CD8-positive, alpha-beta memory T cell (primary cell): Measurements from ENCODE around the gene EPHX1. TPM values are rescaled to one million over a fixed set of nuclear protein-coding genes. Genes with fewer than 3 reads are reported as not detected.

ENCODE experiments used
- CTCF ChIA-PET: fragments of 350-600 bp; sonication (Branson Sonifier 250); formaldehyde crosslinking; loops from one replicate; lab custom pipeline; 2021; ENCODE audit warnings: antibody characterized with exemption; lab: Charles Lee
- POLR2A ChIA-PET: fragments of 350-600 bp; sonication (Branson Sonifier 250); formaldehyde crosslinking; loops from one replicate; lab custom pipeline; 2021; ENCODE audit warnings: antibody characterized with exemption; lab: Charles Lee
- DNase-seq, 5 donors: peaks; one replicate each; pipeline versions ENCODE4 v3.0.0 to v3.0.0-alpha.2; 2020 to 2022; ENCODE audit warnings: mixed read lengths in 1 of 5
- H3K27ac ChIP-seq: one replicate; pipeline ENCODE4 v1.7.0; 2013; ENCODE audit warnings: low read depth, mild to moderate bottlenecking, low read length, moderate library complexity
- H3K27me3 ChIP-seq: 2 replicates; pipeline ENCODE4 v1.7.0; 2013; ENCODE audit warnings: low read length, mild to moderate bottlenecking; ENCODE audit not compliant: insufficient read depth, poor library complexity, severe bottlenecking
- H3K36me3 ChIP-seq: 2 replicates; pipeline ENCODE4 v1.7.0; 2013; ENCODE audit warnings: mild to moderate bottlenecking, low read length, moderate library complexity; ENCODE audit not compliant: insufficient read depth
- H3K4me1 ChIP-seq: 2 replicates; pipeline ENCODE4 v1.7.0; 2013; ENCODE audit warnings: mild to moderate bottlenecking, low read length, moderate library complexity; ENCODE audit not compliant: insufficient read depth
- H3K4me3 ChIP-seq: 2 replicates; pipeline ENCODE4 v1.7.0; 2013; ENCODE audit warnings: mild to moderate bottlenecking, low read length
- H3K9me3 ChIP-seq: 2 replicates; pipeline ENCODE4 v1.7.0; 2013; ENCODE audit warnings: mild to moderate bottlenecking, low read length
- H3K27ac Mint-ChIP-seq, 8 donors: one replicate each; pipeline ENCODE4 v1.8.0; 2020 to 2021; ENCODE audit warnings: mixed read lengths in 8 of 8, mild to moderate bottlenecking in 6 of 8, inconsistent platforms in 3 of 8, moderate library complexity in 3 of 8
- H3K27me3 Mint-ChIP-seq, 2 donors: one replicate each; pipeline ENCODE4 v1.8.0; 2020 to 2021; ENCODE audit warnings: mixed read lengths in 2 of 2, mild to moderate bottlenecking in 1 of 2, moderate library complexity in 1 of 2
- H3K36me3 Mint-ChIP-seq, 3 donors: one replicate each; pipeline ENCODE4 v1.8.0; 2020 to 2021; ENCODE audit warnings: mixed read lengths in 3 of 3, inconsistent platforms in 1 of 3, mild to moderate bottlenecking in 1 of 3
- H3K4me1 Mint-ChIP-seq, 3 donors: one replicate each; pipeline ENCODE4 v1.8.0; 2020 to 2021; ENCODE audit warnings: mixed read lengths in 3 of 3, inconsistent platforms in 1 of 3, mild to moderate bottlenecking in 1 of 3
- H3K4me3 Mint-ChIP-seq, 7 donors: one replicate each; pipeline ENCODE4 v1.8.0; 2020 to 2021; ENCODE audit warnings: mixed read lengths in 7 of 7, mild to moderate bottlenecking in 6 of 7, moderate library complexity in 4 of 7, inconsistent platforms in 2 of 7
- H3K9me3 Mint-ChIP-seq, 5 donors: one replicate each; pipeline ENCODE4 v1.8.0; 2020 to 2022; ENCODE audit warnings: mixed read lengths in 5 of 5, mild to moderate bottlenecking in 3 of 5, moderate library complexity in 2 of 5, inconsistent platforms in 1 of 5
- polyA plus RNA-seq: library from polyadenylated mRNA; unstranded; fragments of 300-500 nt; fragmentation: Illumina TruSeq; gene quantifications from one replicate; pipeline ENCODE4 v1.2.3, GENCODE V29; 2021
- total RNA-seq, 2 experiments: library from RNA; stranded (reverse); gene quantifications; one replicate each; pipeline ENCODE4 v1.2.3, GENCODE V29; 2021

EPHX1 gene
- total and polyA plus RNA-seq, 3 experiments from 2014 or later = 1.8 to 3.0 (median 2.2) TPM

DNA sequence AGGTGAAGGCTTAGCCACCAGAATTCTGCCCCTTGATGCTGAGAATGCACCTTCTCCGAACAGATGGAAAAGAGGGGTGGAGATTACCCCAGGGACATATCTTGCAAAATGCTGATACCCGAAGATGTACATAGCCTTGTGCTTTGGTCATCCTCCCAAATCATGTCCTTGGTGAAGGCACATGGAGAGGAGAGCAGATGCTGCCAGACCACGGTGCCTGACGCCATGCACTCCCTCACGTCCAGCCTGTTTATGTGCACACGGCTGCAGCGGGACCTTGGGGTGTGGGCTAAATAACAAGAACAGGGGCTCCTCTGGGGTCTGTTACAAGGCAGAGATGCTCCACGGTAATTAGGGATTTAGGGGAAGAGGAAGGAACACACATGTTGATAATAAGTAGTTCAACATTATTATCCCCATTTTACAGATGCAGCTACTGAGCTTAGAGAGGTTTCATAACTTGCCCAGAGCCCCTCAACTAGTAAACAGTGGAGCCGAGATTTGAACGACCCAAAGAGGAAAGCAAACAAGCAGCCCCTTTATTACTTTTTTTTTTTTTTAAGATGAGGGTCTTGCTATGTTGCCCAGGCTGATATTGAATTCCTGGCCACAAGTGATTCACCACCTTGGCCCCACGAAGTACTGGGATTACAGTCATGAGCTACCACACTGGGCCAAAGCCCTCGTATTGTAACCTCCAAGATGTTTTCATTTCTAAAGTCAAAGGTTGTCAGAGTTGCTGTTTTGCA, 12.9 kb downstream of the EPHX1 start:
- CTCF ChIA-PET = interaction anchor here (0.7 kb wide), 1 partner anchor 502 kb away, joined by 3 read pairs; no protein-coding TSS in a partner anchor

DNA sequence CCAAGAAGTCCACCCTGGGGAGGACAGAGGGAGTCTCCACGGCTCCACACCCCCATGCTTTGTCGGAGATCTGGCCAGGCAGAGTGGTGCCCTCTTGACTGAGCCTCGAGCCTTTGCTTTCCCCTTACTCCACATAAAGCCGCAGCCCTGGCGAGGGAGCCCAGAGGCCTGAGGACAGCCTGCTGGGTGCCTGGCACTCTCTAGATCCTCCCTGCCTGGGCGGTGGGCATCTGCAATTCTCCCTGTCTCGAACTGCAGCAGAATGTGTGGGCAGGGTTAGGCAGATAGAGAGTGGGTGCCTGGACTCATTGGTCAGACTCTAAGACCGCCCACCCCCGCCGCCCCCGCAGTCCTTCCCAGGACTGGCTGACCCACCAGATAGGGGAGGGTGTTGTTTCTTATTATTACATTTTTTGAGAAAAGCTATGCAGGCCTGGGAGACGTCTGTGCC, 13.9 kb downstream of the EPHX1 start:
- CTCF ChIA-PET = no interaction called here
- Histone ChIP-seq H3K4me3 (no peak overlapping the region), H3K36me3 (no peaks in the 10 kb centered on the region), H3K27me3 (no peaks in the 10 kb centered on the region), H3K27ac (no peak overlapping the region), H3K9me3 (no peaks in the 10 kb centered on the region), H3K4me1 (no peaks in the 10 kb centered on the region)
- Mint-ChIP-seq H3K4me1 (no peaks in the 10 kb centered on the region), H3K4me3 (no peak overlapping the region), H3K27me3 (no peaks in the 10 kb centered on the region), H3K36me3 (no peaks in the 10 kb centered on the region), H3K27ac (no peak overlapping the region), H3K9me3 (no peaks in the 10 kb centered on the region)
- POLR2A ChIA-PET = no interaction called here
- DNase-seq = no peak

More for the DNA sequence above, 12.9 kb downstream of the EPHX1 start:
- Mint-ChIP-seq H3K27ac (no peak overlapping the region), H3K4me1 (no peaks in the 10 kb centered on the region), H3K9me3 (no peaks in the 10 kb centered on the region), H3K27me3 (no peaks in the 10 kb centered on the region), H3K4me3 (no peak overlapping the region), H3K36me3 (no peaks in the 10 kb centered on the region)
- Histone ChIP-seq H3K27ac (no peak overlapping the region), H3K4me3 (no peak overlapping the region), H3K9me3 (no peaks in the 10 kb centered on the region), H3K27me3 (no peaks in the 10 kb centered on the region), H3K4me1 (no peaks in the 10 kb centered on the region), H3K36me3 (no peaks in the 10 kb centered on the region)
- POLR2A ChIA-PET = no interaction called here
- no peak for DNase-seq

DNA sequence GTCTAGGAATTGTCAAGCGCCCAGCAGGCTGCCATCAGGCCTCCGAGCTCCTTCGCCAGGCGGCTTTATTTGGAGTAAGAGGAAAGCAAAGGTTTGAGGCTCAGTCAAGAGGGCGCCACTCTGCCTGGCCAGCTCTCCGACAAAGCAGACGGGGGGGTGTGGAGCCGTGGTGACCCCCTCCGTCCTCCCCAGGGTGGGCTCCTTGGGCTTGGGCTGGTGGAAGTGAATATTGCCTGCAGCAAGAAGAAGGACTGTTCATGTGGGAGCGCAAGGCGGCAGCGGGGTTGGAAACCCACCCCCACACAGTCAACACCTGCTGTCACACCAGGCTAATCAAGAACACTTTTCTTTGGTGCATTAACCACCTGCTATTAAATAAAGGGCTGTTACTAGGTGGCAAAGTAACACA, 14.6 kb downstream of the EPHX1 start:
- Histone ChIP-seq H3K9me3 (no peaks in the 10 kb centered on the region), H3K4me1 (no peaks in the 10 kb centered on the region), H3K36me3 (no peaks in the 10 kb centered on the region), H3K4me3 (no peak overlapping the region), H3K27ac (no peak overlapping the region), H3K27me3 (no peaks in the 10 kb centered on the region)
- H3K36me3 Mint-ChIP-seq = no peaks in the 10 kb centered on the region
- no peak overlapping the region for H3K27ac Mint-ChIP-seq
- CTCF ChIA-PET = interaction anchor here (0.7 kb wide), 1 partner anchor 67 kb away, joined by 3 read pairs; no protein-coding TSS in a partner anchor
- H3K9me3 Mint-ChIP-seq = no peaks in the 10 kb centered on the region
- no peak for DNase-seq
- H3K4me1 Mint-ChIP-seq = no peaks in the 10 kb centered on the region
- POLR2A ChIA-PET = no interaction called here
- no peaks in the 10 kb centered on the region for H3K27me3 Mint-ChIP-seq
- H3K4me3 Mint-ChIP-seq = no peak overlapping the region

DNA sequence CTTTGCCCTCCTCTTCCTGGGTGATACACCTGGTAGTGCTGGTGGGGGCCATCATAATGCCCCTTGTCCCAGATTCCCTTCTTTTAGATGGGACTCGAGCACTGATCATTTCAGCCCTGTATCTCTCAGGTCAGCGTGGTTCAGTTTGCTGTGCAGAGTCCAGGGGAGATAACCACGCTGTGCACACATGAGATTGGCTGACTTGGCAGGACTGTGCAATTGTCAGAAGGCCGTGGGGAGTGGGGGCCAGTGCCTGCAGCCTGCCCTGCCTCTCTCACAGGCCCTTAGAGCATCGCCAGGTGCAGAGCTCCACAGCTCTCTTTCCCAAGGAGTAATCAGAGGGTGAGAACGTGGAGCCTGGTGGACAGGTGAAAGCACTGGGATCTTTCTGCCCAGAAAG, 15.2 kb downstream of the EPHX1 start:
- no peaks in the 10 kb centered on the region for H3K27me3 Mint-ChIP-seq
- H3K36me3 Mint-ChIP-seq = no peaks in the 10 kb centered on the region
- no peak overlapping the region for H3K27ac Mint-ChIP-seq
- CTCF ChIA-PET = interaction anchor here (0.7 kb wide), 1 partner anchor 68 kb away, joined by 3 read pairs; no protein-coding TSS in a partner anchor
- DNase-seq = no peak
- Histone ChIP-seq H3K4me1 (no peaks in the 10 kb centered on the region), H3K27me3 (no peaks in the 10 kb centered on the region), H3K27ac (no peak overlapping the region), H3K4me3 (no peak overlapping the region), H3K36me3 (no peaks in the 10 kb centered on the region), H3K9me3 (no peaks in the 10 kb centered on the region)
- H3K4me1 Mint-ChIP-seq = no peaks in the 10 kb centered on the region
- H3K9me3 Mint-ChIP-seq = no peaks in the 10 kb centered on the region
- POLR2A ChIA-PET = interaction anchor here (0.8 kb wide), 1 partner anchor 15 kb away, joined by 3 read pairs; no protein-coding TSS in a partner anchor
- no peak overlapping the region for H3K4me3 Mint-ChIP-seq

DNA sequence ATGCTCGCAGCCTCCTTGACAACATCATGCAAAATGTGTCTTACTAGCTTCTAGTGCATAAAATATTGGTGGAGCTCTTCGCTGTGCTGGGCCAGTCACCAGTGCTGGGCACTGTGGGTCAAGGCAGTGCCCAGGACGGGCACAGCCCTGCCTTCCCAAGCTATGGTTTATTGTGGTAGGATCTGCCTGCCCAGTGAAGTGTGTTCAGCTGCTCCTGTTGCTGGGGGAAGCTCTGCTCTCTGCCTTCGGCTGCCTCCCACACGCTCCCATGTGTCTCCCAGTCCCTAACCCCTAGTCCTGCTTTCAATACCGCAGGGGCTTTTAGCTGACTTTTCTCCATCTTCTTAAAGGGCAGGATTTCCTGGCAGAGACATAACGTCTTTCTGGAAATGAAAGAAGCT, 15.7 kb downstream of the EPHX1 start:
- Histone ChIP-seq H3K36me3 (no peaks in the 10 kb centered on the region), H3K4me3 (no peak overlapping the region), H3K27ac (no peak overlapping the region), H3K4me1 (no peaks in the 10 kb centered on the region), H3K9me3 (no peaks in the 10 kb centered on the region), H3K27me3 (no peaks in the 10 kb centered on the region)
- Mint-ChIP-seq H3K27ac (no peak overlapping the region), H3K27me3 (no peaks in the 10 kb centered on the region), H3K4me1 (no peaks in the 10 kb centered on the region), H3K4me3 (no peak overlapping the region), H3K36me3 (no peaks in the 10 kb centered on the region), H3K9me3 (no peaks in the 10 kb centered on the region)
- POLR2A ChIA-PET = interaction anchor here (0.8 to 0.9 kb wide), 2 partner anchors 14 to 15 kb away, joined by 3 read pairs; no protein-coding TSS in a partner anchor
- CTCF ChIA-PET = interaction anchor here (0.9 kb wide), 1 partner anchor 13 kb away, joined by 3 read pairs; no protein-coding TSS in a partner anchor
- no peak for DNase-seq

DNA sequence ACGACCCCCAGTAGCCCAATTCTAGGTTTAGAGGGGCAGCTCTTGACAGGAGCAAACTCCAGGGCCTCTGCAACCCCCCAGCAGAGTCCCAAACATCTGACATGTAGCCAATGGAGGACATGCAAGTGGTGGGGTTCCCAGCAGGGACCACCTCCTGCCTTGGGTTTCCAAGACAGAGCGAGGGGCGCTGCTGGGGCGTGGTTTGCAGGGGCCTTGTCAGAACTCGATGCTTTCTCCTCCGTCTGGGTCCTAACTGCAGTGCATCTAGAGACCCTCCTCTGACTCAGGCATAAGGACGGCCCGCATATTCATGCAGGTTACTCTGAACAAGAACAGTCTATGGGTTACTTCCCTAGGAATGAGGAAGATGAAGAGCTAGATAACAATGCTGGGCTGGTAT, 17.2 kb downstream of the EPHX1 start:
- H3K4me3 Mint-ChIP-seq = no peak overlapping the region
- no peak overlapping the region for H3K27ac Mint-ChIP-seq
- POLR2A ChIA-PET = no interaction called here

DNA sequence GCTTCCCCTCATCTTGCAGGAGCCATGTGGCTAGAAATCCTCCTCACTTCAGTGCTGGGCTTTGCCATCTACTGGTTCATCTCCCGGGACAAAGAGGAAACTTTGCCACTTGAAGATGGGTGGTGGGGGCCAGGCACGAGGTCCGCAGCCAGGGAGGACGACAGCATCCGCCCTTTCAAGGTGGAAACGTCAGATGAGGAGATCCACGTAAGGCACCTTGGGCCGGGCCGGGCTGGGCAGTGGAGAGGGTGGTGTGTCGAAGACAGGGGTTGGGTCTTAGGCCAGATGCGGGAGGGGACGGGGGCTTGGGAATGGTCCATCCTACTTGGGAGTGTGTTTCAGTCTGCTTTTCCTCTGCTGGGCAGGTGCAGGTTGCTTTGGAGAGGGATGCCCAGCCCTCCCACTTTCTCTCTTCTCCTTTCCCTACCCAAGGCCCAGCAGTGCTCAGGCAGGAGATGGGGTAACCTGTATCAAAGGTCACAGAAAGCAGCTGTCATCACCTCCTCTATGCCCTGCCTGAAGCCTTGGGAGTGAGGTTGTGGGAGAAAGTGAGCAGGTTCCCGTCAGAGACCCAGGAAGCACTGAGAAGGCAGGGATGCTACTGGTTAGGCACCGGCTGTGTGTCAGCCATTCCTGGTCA, 18.9 kb downstream of the EPHX1 start:
- H3K4me1 ChIP-seq = no peaks in the 10 kb centered on the region
- POLR2A ChIA-PET = no interaction called here
- CTCF ChIA-PET = interaction anchor here (0.7 to 0.8 kb wide), 2 partner anchors 16 to 51 kb away, joined by 3 read pairs; partner anchors contain the start of gene SRP9
- H3K27ac ChIP-seq = no peak overlapping the region
- H3K9me3 ChIP-seq = no peaks in the 10 kb centered on the region
- no peaks in the 10 kb centered on the region for H3K9me3 Mint-ChIP-seq
- H3K4me1 Mint-ChIP-seq = no peaks in the 10 kb centered on the region
- H3K27me3 ChIP-seq = no peaks in the 10 kb centered on the region
- H3K4me3 Mint-ChIP-seq = no peak overlapping the region
- no peaks in the 10 kb centered on the region for H3K36me3 Mint-ChIP-seq
- no peak overlapping the region for H3K4me3 ChIP-seq
- H3K27me3 Mint-ChIP-seq = no peaks in the 10 kb centered on the region
- H3K27ac Mint-ChIP-seq = no peak overlapping the region
- no peak for DNase-seq
- no peaks in the 10 kb centered on the region for H3K36me3 ChIP-seq

More for the DNA sequence above, 17.2 kb downstream of the EPHX1 start:
- Histone ChIP-seq H3K4me1 (no peaks in the 10 kb centered on the region), H3K9me3 (no peaks in the 10 kb centered on the region), H3K27ac (no peak overlapping the region), H3K4me3 (no peak overlapping the region), H3K27me3 (no peaks in the 10 kb centered on the region), H3K36me3 (no peaks in the 10 kb centered on the region)
- CTCF ChIA-PET = no interaction called here
- no peaks in the 10 kb centered on the region for H3K27me3 Mint-ChIP-seq
- H3K9me3 Mint-ChIP-seq = no peaks in the 10 kb centered on the region
- H3K36me3 Mint-ChIP-seq = no peaks in the 10 kb centered on the region
- DNase-seq = no peak
- H3K4me1 Mint-ChIP-seq = no peaks in the 10 kb centered on the region

DNA sequence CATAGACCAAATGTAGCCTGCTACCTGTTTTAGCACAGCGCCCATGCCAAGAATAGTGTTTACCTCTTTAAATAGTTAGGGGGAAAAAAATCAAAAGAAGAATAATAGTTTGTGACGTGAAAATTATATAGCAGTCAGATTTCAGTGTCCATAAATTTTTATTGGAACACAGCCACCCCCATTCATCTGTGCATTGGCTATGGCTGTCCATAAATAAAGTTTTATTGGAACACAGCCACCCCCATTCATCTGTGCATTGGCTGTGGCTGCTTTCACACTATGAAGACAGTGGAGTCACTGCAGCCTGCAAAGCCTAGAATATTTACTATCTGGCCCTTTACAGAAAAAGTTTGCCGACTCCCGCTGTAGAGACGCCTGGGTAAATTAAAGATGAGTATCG, 20.9 kb downstream of the EPHX1 start:
- Mint-ChIP-seq H3K36me3 (no peaks in the 10 kb centered on the region), H3K27ac (no peak overlapping the region), H3K4me3 (no peak overlapping the region), H3K9me3 (no peaks in the 10 kb centered on the region), H3K27me3 (no peaks in the 10 kb centered on the region), H3K4me1 (no peaks in the 10 kb centered on the region)
- DNase-seq = no peak
- CTCF ChIA-PET = no interaction called here
- POLR2A ChIA-PET = no interaction called here
- H3K27me3 ChIP-seq = no peaks in the 10 kb centered on the region
- H3K36me3 ChIP-seq = no peaks in the 10 kb centered on the region
- H3K4me1 ChIP-seq = no peaks in the 10 kb centered on the region
- H3K27ac ChIP-seq = no peak overlapping the region
- H3K4me3 ChIP-seq = no peak overlapping the region
- H3K9me3 ChIP-seq = no peaks in the 10 kb centered on the region
